AG10803 (cell line): ENCODE data around the gene KCNMA1.

ENCODE experiments used
- DNase-seq: peaks from one replicate; pipeline ENCODE4 v3.0.0; 2010; ENCODE audit warnings: low read depth
- H3K4me3 ChIP-seq: 2 replicates; pipeline ENCODE4 v1.5.1; 2011; ENCODE audit warnings: mild to moderate bottlenecking, low read length, control low read depth
- TF ChIP-seq, protein P1 (sequence below): conservative IDR thresholded peaks from 2 replicates; pipeline ENCODE4 v1.5.1; 2011; ENCODE audit warnings: mild to moderate bottlenecking, low read length, control low read depth, inconsistent platforms

Gene KCNMA1

GRCh38 chr10:77231884-77232610 lies 405.6 kb downstream of the KCNMA1 start:
- TF ChIP-seq, protein P1, sequence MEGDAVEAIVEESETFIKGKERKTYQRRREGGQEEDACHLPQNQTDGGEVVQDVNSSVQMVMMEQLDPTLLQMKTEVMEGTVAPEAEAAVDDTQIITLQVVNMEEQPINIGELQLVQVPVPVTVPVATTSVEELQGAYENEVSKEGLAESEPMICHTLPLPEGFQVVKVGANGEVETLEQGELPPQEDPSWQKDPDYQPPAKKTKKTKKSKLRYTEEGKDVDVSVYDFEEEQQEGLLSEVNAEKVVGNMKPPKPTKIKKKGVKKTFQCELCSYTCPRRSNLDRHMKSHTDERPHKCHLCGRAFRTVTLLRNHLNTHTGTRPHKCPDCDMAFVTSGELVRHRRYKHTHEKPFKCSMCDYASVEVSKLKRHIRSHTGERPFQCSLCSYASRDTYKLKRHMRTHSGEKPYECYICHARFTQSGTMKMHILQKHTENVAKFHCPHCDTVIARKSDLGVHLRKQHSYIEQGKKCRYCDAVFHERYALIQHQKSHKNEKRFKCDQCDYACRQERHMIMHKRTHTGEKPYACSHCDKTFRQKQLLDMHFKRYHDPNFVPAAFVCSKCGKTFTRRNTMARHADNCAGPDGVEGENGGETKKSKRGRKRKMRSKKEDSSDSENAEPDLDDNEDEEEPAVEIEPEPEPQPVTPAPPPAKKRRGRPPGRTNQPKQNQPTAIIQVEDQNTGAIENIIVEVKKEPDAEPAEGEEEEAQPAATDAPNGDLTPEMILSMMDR = no peak; the same call in 1 of the 2 replicates
- no peak overlapping the region for H3K4me3 ChIP-seq
- no peak for DNase-seq

DNA sequence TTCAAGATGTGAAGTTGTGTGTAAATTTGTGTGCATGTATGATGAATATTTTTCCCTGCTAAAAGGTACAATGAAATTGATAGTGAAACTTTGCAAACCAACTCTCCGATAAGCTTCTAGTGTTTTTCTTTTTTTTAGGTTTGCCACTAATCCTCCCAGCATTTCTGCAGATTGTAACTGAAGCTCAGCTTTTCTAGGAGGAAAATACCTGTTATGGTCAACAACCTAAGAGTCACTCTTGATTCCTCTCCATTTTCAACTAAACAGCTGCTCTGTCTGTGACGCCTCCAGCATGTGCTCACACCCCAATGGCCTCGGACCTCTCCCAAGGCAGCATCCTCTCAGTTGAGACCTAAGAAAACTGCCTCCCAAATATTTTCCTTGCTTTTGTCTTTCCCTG lies 406.2 kb downstream of the KCNMA1 start:
- TF ChIP-seq, protein P1 = no peak
- no peak for DNase-seq
- H3K4me3 ChIP-seq = no peak overlapping the region

- DNase-seq = peak; percentile 87
- no peak overlapping the region for H3K4me3 ChIP-seq
- TF ChIP-seq, protein P1 = no peak
Observed at GRCh38 chr10:77230194-77230593, 407.4 kb downstream of the KCNMA1 start.

DNA sequence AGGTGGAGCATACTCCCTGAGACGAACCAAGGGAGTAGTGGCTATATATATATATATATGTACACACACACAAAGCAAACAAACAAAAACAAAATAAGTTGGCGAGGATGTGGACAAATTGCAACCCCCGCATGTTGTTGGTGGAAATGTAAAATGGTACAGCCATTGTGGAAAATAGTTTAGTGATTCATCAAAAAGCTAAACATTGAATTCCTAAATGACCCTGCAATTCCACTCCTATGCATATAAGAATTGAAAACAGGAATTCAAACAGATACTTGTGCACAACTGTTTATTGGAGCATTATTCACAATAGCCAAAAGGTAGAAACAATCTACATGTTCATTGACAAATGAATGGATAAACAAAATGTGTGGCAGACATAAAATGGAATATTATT lies 407.9 kb downstream of the KCNMA1 start:
- TF ChIP-seq, protein P1 = no peak
- no peak overlapping the region for H3K4me3 ChIP-seq
- no peak for DNase-seq

GRCh38 chr10:77228559-77228958 lies 409.0 kb downstream of the KCNMA1 start:
- DNase-seq = no peak
- TF ChIP-seq, protein P1 = no peak
- no peak overlapping the region for H3K4me3 ChIP-seq

GRCh38 chr10:77226853-77227565 lies 410.6 kb downstream of the KCNMA1 start:
- H3K4me3 ChIP-seq = no peak overlapping the region
- peak; percentile 22 for DNase-seq
- TF ChIP-seq, protein P1 = no peak

DNA sequence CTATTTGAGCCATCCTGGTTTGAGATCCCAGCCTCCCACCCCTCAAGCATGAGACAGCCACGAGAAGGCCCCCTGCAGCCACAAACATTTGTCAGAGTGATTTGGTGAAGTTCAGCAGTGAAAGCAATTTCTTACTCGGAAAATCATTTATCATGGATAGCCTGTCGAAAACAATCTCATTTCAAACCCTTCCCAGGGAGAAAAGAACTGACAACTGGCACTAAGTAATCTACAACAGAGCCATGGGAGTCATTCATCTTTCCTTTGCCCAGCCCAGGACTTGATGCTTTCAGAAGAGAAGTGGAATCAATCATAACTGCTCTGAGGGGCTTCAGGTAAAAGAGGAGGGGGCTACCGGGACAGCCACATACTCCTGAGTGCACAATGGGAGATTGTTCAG lies 411.2 kb downstream of the KCNMA1 start:
- no peak overlapping the region for H3K4me3 ChIP-seq
- no peak for DNase-seq
- TF ChIP-seq, protein P1 = no peak
